ENCODE measurements around the gene GAST. TPM values are rescaled to one million over a fixed set of nuclear protein-coding genes. Genes with fewer than 3 reads are reported as not detected.
A peak's percentile ranks its signal among the peaks of the same experiment; 100 is the strongest.

The GAST gene
- total RNA-seq, 1 experiment from 2014 or later = not detected

DNA sequence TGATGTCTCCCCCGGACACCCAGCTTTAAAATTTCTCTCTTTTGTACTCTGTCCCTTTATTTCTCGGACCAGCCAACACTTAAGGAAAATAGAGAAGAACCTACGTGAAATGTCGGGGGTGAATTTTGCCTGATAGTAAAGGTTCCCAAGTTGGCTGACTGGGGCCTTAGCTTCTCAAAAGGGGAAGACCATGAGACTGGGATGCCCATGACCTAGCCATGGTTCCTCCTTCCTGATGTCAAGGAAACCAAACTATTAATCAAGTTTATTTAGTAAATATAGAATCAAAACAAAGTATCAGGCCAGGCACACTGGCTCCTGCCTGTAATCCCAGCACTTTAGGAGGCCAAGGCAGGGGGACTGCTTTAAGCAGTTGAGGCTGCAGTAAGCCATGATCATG, 25.9 kb upstream of the GAST start:
- peaks cover 25% of the 10 kb centered on the region for H3K79me2 ChIP-seq (ENCODE audit: low read length)
- peaks cover 6% of the 10 kb centered on the region; the same call in 1 of the 2 replicates for H3K4me1 ChIP-seq (ENCODE audit: insufficient read depth, low read length)
- peaks cover 21% of the 10 kb centered on the region for H4K20me1 ChIP-seq (ENCODE audit: low read length)
- peaks cover 15% of the 10 kb centered on the region for H3F3A ChIP-seq (ENCODE audit: low read length, unreplicated experiment)
- H3K9me3 ChIP-seq (ENCODE audit: low read length) = no peaks in the 10 kb centered on the region
- no peak overlapping the region for H2AFZ ChIP-seq (ENCODE audit: low read length)
- no peak overlapping the region for H3K9ac ChIP-seq (ENCODE audit: low read length)
- TF ChIP-seq, protein P1, sequence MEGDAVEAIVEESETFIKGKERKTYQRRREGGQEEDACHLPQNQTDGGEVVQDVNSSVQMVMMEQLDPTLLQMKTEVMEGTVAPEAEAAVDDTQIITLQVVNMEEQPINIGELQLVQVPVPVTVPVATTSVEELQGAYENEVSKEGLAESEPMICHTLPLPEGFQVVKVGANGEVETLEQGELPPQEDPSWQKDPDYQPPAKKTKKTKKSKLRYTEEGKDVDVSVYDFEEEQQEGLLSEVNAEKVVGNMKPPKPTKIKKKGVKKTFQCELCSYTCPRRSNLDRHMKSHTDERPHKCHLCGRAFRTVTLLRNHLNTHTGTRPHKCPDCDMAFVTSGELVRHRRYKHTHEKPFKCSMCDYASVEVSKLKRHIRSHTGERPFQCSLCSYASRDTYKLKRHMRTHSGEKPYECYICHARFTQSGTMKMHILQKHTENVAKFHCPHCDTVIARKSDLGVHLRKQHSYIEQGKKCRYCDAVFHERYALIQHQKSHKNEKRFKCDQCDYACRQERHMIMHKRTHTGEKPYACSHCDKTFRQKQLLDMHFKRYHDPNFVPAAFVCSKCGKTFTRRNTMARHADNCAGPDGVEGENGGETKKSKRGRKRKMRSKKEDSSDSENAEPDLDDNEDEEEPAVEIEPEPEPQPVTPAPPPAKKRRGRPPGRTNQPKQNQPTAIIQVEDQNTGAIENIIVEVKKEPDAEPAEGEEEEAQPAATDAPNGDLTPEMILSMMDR (conservative IDR thresholded peaks at IDR 0.05; ENCODE audit: low read depth, low read length) = no peak
- TF ChIP-seq EZH2phosphoT487 (IDR thresholded peaks at IDR 0.05; ENCODE audit: borderline replicate concordance, low read length) (no peak), EZH2 (IDR thresholded peaks at IDR 0.05; ENCODE audit: low read length, unreplicated experiment) (no peak)
- no peak overlapping the region for H3K4me2 ChIP-seq (ENCODE audit: low read length)
- ChIA-PET CTCF (no interaction called here), POLR2A (ENCODE audit: unreplicated experiment) (no interaction called here)
- BruUV-seq (replicated peaks) = no TSS peak
- peaks cover 21% of the 10 kb centered on the region for H3K36me3 ChIP-seq (ENCODE audit: low read depth, low read length)
- no peak overlapping the region for H3K4me3 ChIP-seq (ENCODE audit: low read length)
- no peak for ATAC-seq
- intact Hi-C loops (cut with micrococcal nuclease) = no loop called here
- no peaks in the 10 kb centered on the region for H3K27me3 ChIP-seq (ENCODE audit: low read length)
- H3K27ac ChIP-seq (ENCODE audit: low read length) = no peak overlapping the region
- no peaks in the 10 kb centered on the region for H3K9me2 ChIP-seq (replicated peaks; ENCODE audit: low read length)
- DNase-seq = no peak

DNA sequence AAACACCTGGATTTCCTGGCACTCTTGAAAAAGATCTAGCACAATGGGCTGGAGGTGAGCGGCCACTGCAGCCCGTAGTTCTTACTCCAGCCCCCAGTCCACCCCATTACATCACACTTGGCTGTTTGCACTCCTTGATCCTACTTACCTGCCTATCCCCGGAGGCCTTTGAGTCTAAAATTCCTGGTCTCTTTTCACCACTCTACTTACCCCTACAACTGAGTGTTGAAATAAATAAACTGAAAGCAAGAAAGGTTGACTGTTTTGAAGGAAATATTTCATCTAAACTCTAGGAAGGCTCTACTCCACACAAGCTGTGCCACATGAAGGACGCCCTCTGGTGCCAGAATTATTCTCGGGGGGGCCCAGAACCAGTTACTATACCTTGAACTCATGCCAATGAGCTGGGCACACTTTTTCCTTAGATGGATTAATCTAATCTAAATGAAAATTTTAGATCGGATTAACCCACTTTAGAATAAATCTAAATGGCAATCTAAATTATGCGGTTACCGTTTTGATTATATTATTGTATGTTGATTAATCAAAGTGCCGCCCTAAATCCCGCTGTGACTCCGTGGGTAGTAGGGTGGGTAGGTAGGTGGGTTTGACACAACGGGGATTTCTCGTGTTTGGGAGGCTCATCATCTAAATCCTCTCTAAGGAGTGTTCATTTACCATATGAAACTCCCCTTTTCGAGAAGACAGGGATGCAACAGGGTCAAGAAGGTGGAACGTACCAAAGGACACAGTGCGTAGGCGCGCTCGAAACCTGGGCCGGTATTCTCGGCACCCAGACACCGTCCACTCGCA, 24.1 kb upstream of the GAST start:
- Histone ChIP-seq H3K27me3 (ENCODE audit: low read length) (no peaks in the 10 kb centered on the region), H3K9ac (ENCODE audit: low read length) (peak overlapping the region; percentile 55), H2AFZ (ENCODE audit: low read length) (peak overlapping the region; percentile 85), H3F3A (ENCODE audit: low read length, unreplicated experiment) (peaks cover 30% of the 10 kb centered on the region), H4K20me1 (ENCODE audit: low read length) (peaks cover 32% of the 10 kb centered on the region), H3K4me3 (ENCODE audit: low read length) (peak overlapping the region; percentile 97), H3K36me3 (ENCODE audit: low read depth, low read length) (peaks cover 33% of the 10 kb centered on the region), H3K4me1 (ENCODE audit: insufficient read depth, low read length) (peaks cover 6% of the 10 kb centered on the region; the same call in 1 of the 2 replicates), H3K9me3 (ENCODE audit: low read length) (no peaks in the 10 kb centered on the region), H3K4me2 (ENCODE audit: low read length) (peak overlapping the region; percentile 88), H3K27ac (ENCODE audit: low read length) (no peak overlapping the region; the same call in 1 of the 2 replicates), H3K9me2 (replicated peaks; ENCODE audit: low read length) (no peaks in the 10 kb centered on the region), H3K79me2 (ENCODE audit: low read length) (peaks cover 28% of the 10 kb centered on the region)
- CTCF ChIA-PET = interaction anchor here (0.7 to 1.1 kb wide), 5 partner anchors 9 to 139 kb away, joined by 3 to 5 read pairs (median 3); no protein-coding TSS in a partner anchor
- BruUV-seq (replicated peaks) = TSS peak; percentile 98
- intact Hi-C loops (cut with micrococcal nuclease) = no loop called here
- no peak for TF ChIP-seq EZH2 (IDR thresholded peaks at IDR 0.05; ENCODE audit: low read length, unreplicated experiment)
- TF ChIP-seq EZH2phosphoT487 (IDR thresholded peaks at IDR 0.05; ENCODE audit: borderline replicate concordance, low read length) = no peak
- TF ChIP-seq, protein P1 (conservative IDR thresholded peaks at IDR 0.05; ENCODE audit: low read depth, low read length) = peak; percentile 66
- no peak for ATAC-seq
- POLR2A ChIA-PET (ENCODE audit: unreplicated experiment) = interaction anchor here (0.5 to 1.0 kb wide), 13 partner anchors 20 to 1155 kb away, joined by 3 to 9 read pairs (median 4); partner anchors contain the start of gene JUP
- DNase-seq = peak; percentile 46
